ENCODE data around the gene SIGLEC8.
"Not testable (repeated sequence)": the region's sequence is repeated elsewhere in the genome, so short reads cannot be mapped to it uniquely, and the experiment has no call there.

SIGLEC8 gene

GRCh38 chr19:51441410-51442390 is 16.6 kb downstream of the SIGLEC8 start:
- DNase-seq, result peak; percentile 91

- peak; percentile 89 for DNase-seq
Measured at GRCh38 chr19:51440846-51441409, 17.3 kb downstream of the SIGLEC8 start.

- no peak for DNase-seq
Measured at GRCh38 chr19:51440052-51440451, 18.2 kb downstream of the SIGLEC8 start.

- DNase-seq, result no peak
Measured at GRCh38 chr19:51439021-51439465, 19.2 kb downstream of the SIGLEC8 start.

- no peak for DNase-seq
Measured at GRCh38 chr19:51434456-51434855, 23.8 kb downstream of the SIGLEC8 start.

GRCh38 chr19:51433043-51433442 is 25.2 kb downstream of the SIGLEC8 start:
- no peak for DNase-seq

- DNase-seq, result no peak
Measured at GRCh38 chr19:51431124-51431523, 27.1 kb downstream of the SIGLEC8 start.

- no peak for DNase-seq
Measured at GRCh38 chr19:51430221-51430620, 28.0 kb downstream of the SIGLEC8 start.

GRCh38 chr19:51427201-51427600 is 31.1 kb downstream of the SIGLEC8 start:
- DNase-seq, result no peak

GRCh38 chr19:51422053-51422448 is 36.2 kb downstream of the SIGLEC8 start:
- peak; percentile 99 for DNase-seq

GRCh38 chr19:51421229-51422052 is 36.8 kb downstream of the SIGLEC8 start:
- DNase-seq, result no peak

- DNase-seq, result not testable (repeated sequence)
Measured at GRCh38 chr19:51420511-51420910, 37.7 kb downstream of the SIGLEC8 start.

GRCh38 chr19:51418707-51419106 is 39.5 kb downstream of the SIGLEC8 start:
- DNase-seq, result no peak

- DNase-seq, result no peak
Measured at GRCh38 chr19:51417810-51418157, 40.5 kb downstream of the SIGLEC8 start.

GRCh38 chr19:51417107-51417809 is 41.0 kb downstream of the SIGLEC8 start, which contains the start of gene SIGLEC10:
SIGLEC10 (minus strand) TSS chr19:51417642; CDS start chr19:51417581, 61 bp downstream.
- DNase-seq, result peak; percentile 70

GRCh38 chr19:51416422-51416821 is 41.8 kb downstream of the SIGLEC8 start:
- not testable (repeated sequence) for DNase-seq

GRCh38 chr19:51415187-51415586 is 43.1 kb downstream of the SIGLEC8 start:
- no peak for DNase-seq

GRCh38 chr19:51410950-51411748 is 47.1 kb downstream of the SIGLEC8 start:
- DNase-seq, result no peak

- peak; percentile 64 for DNase-seq
Measured at GRCh38 chr19:51407511-51408131, 50.6 kb downstream of the SIGLEC8 start.

GRCh38 chr19:51402117-51402516 is 56.1 kb downstream of the SIGLEC8 start:
- no peak for DNase-seq

All from activated CD8-positive, alpha-beta memory T cell treated with anti-CD3 and anti-CD28 coated beads for 24 hours (primary cell).